ENCODE data around the gene ASTN2.

DNA sequence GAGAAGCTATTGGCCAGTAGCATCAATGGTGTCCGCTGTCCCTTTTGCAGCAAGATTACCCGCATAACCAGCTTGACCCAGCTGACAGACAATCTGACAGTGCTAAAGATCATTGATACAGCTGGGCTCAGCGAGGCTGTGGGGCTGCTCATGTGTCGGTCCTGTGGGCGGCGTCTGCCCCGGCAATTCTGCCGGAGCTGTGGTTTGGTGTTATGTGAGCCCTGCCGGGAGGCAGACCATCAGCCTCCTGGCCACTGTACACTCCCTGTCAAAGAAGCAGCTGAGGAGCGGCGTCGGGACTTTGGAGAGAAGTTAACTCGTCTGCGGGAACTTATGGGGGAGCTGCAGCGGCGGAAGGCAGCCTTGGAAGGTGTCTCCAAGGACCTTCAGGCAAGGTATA lies 717.0 kb downstream of the ASTN2 start:
- TF ChIP-seq, protein P1, sequence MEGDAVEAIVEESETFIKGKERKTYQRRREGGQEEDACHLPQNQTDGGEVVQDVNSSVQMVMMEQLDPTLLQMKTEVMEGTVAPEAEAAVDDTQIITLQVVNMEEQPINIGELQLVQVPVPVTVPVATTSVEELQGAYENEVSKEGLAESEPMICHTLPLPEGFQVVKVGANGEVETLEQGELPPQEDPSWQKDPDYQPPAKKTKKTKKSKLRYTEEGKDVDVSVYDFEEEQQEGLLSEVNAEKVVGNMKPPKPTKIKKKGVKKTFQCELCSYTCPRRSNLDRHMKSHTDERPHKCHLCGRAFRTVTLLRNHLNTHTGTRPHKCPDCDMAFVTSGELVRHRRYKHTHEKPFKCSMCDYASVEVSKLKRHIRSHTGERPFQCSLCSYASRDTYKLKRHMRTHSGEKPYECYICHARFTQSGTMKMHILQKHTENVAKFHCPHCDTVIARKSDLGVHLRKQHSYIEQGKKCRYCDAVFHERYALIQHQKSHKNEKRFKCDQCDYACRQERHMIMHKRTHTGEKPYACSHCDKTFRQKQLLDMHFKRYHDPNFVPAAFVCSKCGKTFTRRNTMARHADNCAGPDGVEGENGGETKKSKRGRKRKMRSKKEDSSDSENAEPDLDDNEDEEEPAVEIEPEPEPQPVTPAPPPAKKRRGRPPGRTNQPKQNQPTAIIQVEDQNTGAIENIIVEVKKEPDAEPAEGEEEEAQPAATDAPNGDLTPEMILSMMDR (IDR thresholded peaks at IDR 0.05), result no peak
- no peak for TF ChIP-seq POLR2A (IDR thresholded peaks at IDR 0.05)

Data from right lobe of liver (tissue), 4 donors.